Skeletal muscle tissue (tissue), 4 donors: ENCODE measurements around the gene SOAT2. TPM values are rescaled to one million over a fixed set of nuclear protein-coding genes. Genes with fewer than 3 reads are reported as not detected.

Source experiments
- H3K27ac ChIP-seq: one replicate; pipeline ENCODE4 v1.7.0; 2013; ENCODE audit warnings: mild to moderate bottlenecking, low read depth, low read length, inconsistent platforms
- H3K27me3 ChIP-seq, 3 donors: one replicate each; pipeline ENCODE4 v1.7.0; 2013; ENCODE audit warnings: low read length in 3 of 3; ENCODE audit not compliant: control insufficient read depth in 3 of 3, insufficient read depth in 3 of 3
- H3K36me3 ChIP-seq, 3 donors: one replicate each; pipeline ENCODE4 v1.7.0; 2013; ENCODE audit warnings: low read length in 3 of 3; ENCODE audit not compliant: control insufficient read depth in 3 of 3, insufficient read depth in 3 of 3
- H3K4me1 ChIP-seq, 3 donors: one replicate each; pipeline ENCODE4 v1.7.0; 2013; ENCODE audit warnings: low read length in 3 of 3, mild to moderate bottlenecking in 3 of 3; ENCODE audit not compliant: control insufficient read depth in 3 of 3, insufficient read depth in 3 of 3
- H3K4me3 ChIP-seq, 3 donors: one replicate each; pipeline ENCODE4 v1.7.0; 2013; ENCODE audit warnings: low read length in 3 of 3
- H3K9ac ChIP-seq, 3 donors: one replicate each; pipeline ENCODE4 v1.7.0; 2013; ENCODE audit warnings: low read length in 3 of 3, mild to moderate bottlenecking in 3 of 3, moderate library complexity in 2 of 3, low read depth in 1 of 3
- H3K9me3 ChIP-seq, 3 donors: one replicate each; pipeline ENCODE4 v1.7.0; 2013; ENCODE audit warnings: low read length in 3 of 3; ENCODE audit not compliant: control insufficient read depth in 3 of 3
- total RNA-seq: library from RNA; depleted of rRNA; stranded (reverse); fragments of >200 nt; gene quantifications from one replicate; pipeline ENCODE4 v1.2.3, GENCODE V29; 2014
- donor health status: Osteomylitis.

The SOAT2 gene
- total RNA-seq, 1 donor from 2014 or later: under 0.01 TPM

- peaks cover 28 to 36% (median 31%) of the 10 kb centered on the region in 3 donors for H3K4me1 ChIP-seq
- no peaks in the 10 kb centered on the region for H3K27me3 ChIP-seq
- H3K4me3 ChIP-seq: peak within 1 kb of the TSS; percentile 73 to 83 (median 76)
- peak within 1 kb of the TSS; percentile 69 to 85 (median 70) for H3K9ac ChIP-seq
- peaks cover 0 to 2% (median 0%) of the 10 kb centered on the region in 3 donors for H3K36me3 ChIP-seq
- H3K9me3 ChIP-seq: no peaks in the 10 kb centered on the region
- peak within 1 kb of the TSS; percentile 69 for H3K27ac ChIP-seq
These were observed 5.5 kb upstream of the SOAT2 start, which contains the start of gene IGFBP6 for GRCh38 chr12:53097564-53098353. TSS of gene IGFBP6 (plus strand) at chr12:53097667. CDS start at chr12:53097718, 51 bp downstream.

GRCh38 chr12:53098354-53098981, 4.8 kb upstream of the SOAT2 start:
- H3K36me3 ChIP-seq: peaks cover 0 to 2% (median 0%) of the 10 kb centered on the region in 3 donors
- no peaks in the 10 kb centered on the region for H3K9me3 ChIP-seq
- H3K9ac ChIP-seq: peak overlapping the region in 2 of 3 donors; percentile 65 to 85
- H3K27me3 ChIP-seq: no peaks in the 10 kb centered on the region
- H3K4me3 ChIP-seq: peak overlapping the region; percentile 73 to 83 (median 76)
- peaks cover 28 to 39% (median 31%) of the 10 kb centered on the region in 3 donors for H3K4me1 ChIP-seq
- H3K27ac ChIP-seq: peak overlapping the region; percentile 69

DNA sequence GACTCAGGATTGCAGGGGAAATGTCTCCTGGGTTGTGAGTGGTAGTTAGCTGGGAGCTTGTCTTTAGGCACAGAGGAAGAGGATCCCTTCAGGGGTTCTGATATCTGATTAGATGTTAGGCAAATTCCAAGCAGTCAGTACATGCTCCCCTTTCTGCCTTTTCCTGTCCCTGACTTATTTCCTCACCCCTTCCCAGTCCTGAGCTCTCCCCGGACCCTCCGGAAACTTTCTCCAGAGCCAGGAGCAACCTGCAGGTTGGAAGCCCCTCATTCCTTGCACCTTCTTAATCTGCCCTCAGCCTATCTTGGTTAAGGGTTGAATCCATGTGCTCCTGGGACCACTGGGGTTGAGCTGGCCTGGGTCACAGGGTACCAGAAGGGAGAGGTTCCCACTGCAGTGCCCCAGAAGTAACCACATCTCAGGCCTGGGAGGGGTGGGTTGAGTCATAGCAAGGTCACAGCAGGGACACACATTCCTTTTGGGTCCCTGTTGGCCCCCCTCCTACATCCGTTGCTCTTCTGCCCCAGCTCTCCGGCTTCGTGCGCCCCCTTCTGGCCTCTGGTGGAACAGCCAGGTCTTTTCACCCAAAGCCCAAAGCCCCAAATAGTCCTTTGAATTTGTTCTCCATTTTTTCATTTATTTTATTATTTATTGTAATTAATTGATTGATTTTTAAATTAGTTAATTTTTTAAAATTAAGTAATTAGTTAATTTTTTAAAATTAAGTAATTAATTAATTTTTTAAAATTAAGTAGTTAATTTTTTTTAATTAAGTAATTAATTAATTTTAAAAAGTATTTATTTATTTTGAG, 4.0 kb upstream of the SOAT2 start:
- H3K9ac ChIP-seq: peak overlapping the region in 2 of 3 donors; percentile 40 to 85
- H3K4me1 ChIP-seq: peaks cover 28 to 39% (median 31%) of the 10 kb centered on the region in 3 donors
- peak overlapping the region; percentile 69 for H3K27ac ChIP-seq
- peak overlapping the region; percentile 64 to 83 (median 73) for H3K4me3 ChIP-seq
- peaks cover 0 to 2% (median 0%) of the 10 kb centered on the region in 3 donors for H3K36me3 ChIP-seq
- H3K9me3 ChIP-seq: no peaks in the 10 kb centered on the region
- no peaks in the 10 kb centered on the region for H3K27me3 ChIP-seq

GRCh38 chr12:53100466-53101151, 2.7 kb upstream of the SOAT2 start:
- Histone ChIP-seq H3K27me3 (no peaks in the 10 kb centered on the region), H3K9me3 (no peaks in the 10 kb centered on the region), H3K4me3 (no peak overlapping the region), H3K4me1 (peaks cover 28 to 39% (median 29%) of the 10 kb centered on the region in 3 donors), H3K27ac (no peak overlapping the region), H3K36me3 (peaks cover 0 to 2% (median 0%) of the 10 kb centered on the region in 3 donors), H3K9ac (no peak overlapping the region)

DNA sequence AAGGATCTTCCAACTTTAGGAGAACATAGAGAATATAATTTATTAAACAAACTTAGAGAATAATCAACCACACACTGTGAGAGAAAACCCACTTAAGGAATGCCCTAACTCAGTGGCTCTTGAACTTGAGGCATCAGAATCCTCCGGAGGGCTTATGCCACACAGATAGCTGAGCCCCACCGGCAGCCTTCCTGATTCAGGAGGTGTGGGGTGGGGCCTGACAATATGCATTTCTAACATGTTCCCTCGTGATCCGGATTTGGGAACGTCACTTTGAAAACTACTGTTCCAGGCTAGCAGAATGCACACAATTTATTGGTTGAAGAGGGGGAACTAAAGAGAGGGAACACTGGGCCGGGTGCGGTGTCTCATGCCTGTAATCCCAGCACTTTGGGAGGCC, 2.0 kb upstream of the SOAT2 start:
- no peaks in the 10 kb centered on the region for H3K27me3 ChIP-seq
- no peak overlapping the region for H3K9ac ChIP-seq
- H3K4me3 ChIP-seq: no peak overlapping the region
- no peak overlapping the region for H3K27ac ChIP-seq
- no peaks in the 10 kb centered on the region for H3K9me3 ChIP-seq
- H3K36me3 ChIP-seq: peaks cover 0 to 2% (median 0%) of the 10 kb centered on the region in 3 donors
- peaks cover 23 to 35% (median 24%) of the 10 kb centered on the region in 3 donors for H3K4me1 ChIP-seq

- Histone ChIP-seq H3K4me1 (peaks cover 20 to 30% (median 21%) of the 10 kb centered on the region in 3 donors), H3K36me3 (peaks cover 0 to 2% (median 0%) of the 10 kb centered on the region in 3 donors), H3K9me3 (no peaks in the 10 kb centered on the region), H3K27ac (no peak overlapping the region), H3K4me3 (no peak overlapping the region), H3K9ac (no peak overlapping the region), H3K27me3 (no peaks in the 10 kb centered on the region)
These were observed 1.1 kb upstream of the SOAT2 start for GRCh38 chr12:53101931-53102781.

DNA sequence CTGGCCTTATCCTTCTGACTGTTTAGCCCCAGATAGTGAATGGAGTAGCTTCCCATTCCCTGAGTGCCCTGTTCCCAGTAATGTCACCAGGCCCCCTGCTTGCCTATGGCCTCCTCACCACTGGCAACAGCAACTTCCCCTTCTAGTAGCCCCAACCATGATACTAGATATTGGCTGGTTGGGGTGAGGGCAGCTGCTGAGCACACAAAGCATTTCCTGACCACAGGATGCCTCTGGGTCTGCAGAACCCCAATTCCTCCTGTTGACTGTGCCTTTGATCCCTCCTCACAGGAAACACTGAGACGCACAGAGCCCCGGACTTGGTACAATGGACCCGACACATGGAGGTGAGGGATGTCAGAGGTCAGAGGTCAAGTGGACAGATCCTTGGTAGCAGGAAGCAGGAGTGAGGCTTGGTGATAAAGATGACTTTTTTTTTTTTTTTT, 597 bp downstream of the SOAT2 start:
- Histone ChIP-seq H3K4me3 (no peak overlapping the region), H3K9me3 (no peaks in the 10 kb centered on the region), H3K9ac (no peak overlapping the region), H3K27ac (no peak overlapping the region), H3K4me1 (peaks cover 10 to 14% (median 11%) of the 10 kb centered on the region in 3 donors), H3K27me3 (no peaks in the 10 kb centered on the region), H3K36me3 (peaks cover 0 to 2% (median 0%) of the 10 kb centered on the region in 3 donors)

- H3K36me3 ChIP-seq: peaks cover 0 to 2% (median 0%) of the 10 kb centered on the region in 3 donors
- H3K4me1 ChIP-seq: peaks cover 3 to 8% (median 5%) of the 10 kb centered on the region in 3 donors
- H3K27me3 ChIP-seq: no peaks in the 10 kb centered on the region
- H3K4me3 ChIP-seq: no peak overlapping the region
- H3K9ac ChIP-seq: no peak overlapping the region
- H3K27ac ChIP-seq: no peak overlapping the region
- H3K9me3 ChIP-seq: no peaks in the 10 kb centered on the region
These were observed 2.0 kb downstream of the SOAT2 start for GRCh38 chr12:53105256-53105655.
